Stimulated activated CD8-positive, alpha-beta memory T cell treated with anti-CD3 and anti-CD28 coated beads, Interleukin-12 subunit alpha, Interleukin-12 subunit beta, amount 100 ng/mL, for 4 hours (primary cell): ENCODE measurements around the gene ITK.

ENCODE experiments used
- DNase-seq: peaks from one replicate; pipeline ENCODE4 v3.0.0-alpha.2; 2020; ENCODE audit warnings: low read depth

ITK gene

DNA sequence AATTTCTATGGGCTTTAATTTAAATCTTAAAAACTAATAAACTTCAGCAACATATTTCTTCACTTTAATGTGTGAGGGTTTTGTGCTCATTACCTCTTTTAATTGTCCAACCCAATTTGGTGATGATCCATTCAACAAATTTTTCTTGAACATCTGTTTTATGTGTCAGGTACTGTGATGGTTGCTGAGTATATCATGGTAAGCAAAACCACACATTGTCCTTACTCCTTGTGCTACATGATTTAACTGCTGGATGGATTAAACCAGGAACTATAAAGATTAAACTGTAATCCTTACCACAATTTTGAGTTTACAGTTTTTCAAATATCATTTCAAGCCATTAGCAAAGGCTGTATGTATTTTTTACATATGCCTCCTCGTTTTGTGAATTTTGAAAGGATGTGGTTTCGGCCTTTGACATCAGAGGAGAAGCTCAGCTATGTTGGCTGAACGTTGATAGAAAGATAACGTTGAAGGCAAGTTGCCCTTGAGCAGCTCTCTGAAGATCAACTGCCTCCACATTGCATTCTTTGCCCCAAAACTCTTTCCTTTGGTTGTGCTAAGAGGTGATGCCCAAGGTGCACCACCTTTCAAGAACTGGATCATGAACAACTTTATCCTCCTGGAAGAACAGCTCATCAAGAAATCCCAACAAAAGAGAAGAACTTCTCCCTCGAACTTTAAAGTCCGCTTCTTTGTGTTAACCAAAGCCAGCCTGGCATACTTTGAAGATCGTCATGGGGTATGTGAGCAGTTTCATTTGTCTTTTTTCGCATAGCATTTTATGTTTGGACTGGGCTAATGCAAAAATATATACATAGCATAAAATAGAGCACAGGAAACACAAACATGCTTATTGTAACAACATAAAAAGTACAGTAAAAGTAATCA is at the start of gene ITK:
TSS of gene ITK (plus strand) at position 467 of the 891 bp plus-strand sequence. CDS start at position 605, 138 bp downstream.
- no peak for DNase-seq

GRCh38 chr5:157130925-157131324 is 49.7 kb upstream of the ITK start:
- DNase-seq, result no peak

DNA sequence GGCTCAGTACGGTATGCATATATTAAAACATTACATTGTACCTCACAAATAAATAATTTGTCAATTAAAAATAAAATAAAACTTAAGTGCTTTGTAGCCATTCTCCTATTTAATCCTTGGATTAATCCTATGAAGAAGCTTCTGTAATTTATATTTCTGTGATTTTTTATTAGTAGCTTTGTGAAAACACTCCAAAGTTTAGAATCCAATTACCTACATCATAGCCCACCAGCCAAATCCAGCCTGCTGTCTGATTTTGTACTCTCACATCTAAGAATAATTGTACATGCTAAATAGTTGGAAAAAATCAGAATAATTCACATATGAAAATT is 48.4 kb upstream of the ITK start:
- no peak for DNase-seq

DNA sequence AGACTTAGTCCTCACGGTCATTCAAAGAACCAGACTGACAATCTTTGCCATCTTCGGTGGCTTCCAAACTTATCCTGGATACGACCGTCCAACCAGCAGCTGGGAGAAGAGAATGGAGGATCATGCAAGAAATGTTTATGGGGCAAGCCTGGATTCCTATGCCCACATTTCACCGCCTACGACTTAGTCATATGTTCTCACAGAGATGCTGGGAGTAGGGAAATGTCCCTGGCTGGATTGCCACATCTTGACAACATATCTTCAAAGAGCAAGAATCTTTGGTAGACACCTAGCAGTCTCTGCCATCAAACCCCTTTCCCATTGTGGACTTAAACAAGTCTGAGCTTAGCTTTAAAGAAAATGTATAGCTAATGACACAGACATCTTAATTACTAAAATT is 42.9 kb upstream of the ITK start:
- DNase-seq, result no peak

DNA sequence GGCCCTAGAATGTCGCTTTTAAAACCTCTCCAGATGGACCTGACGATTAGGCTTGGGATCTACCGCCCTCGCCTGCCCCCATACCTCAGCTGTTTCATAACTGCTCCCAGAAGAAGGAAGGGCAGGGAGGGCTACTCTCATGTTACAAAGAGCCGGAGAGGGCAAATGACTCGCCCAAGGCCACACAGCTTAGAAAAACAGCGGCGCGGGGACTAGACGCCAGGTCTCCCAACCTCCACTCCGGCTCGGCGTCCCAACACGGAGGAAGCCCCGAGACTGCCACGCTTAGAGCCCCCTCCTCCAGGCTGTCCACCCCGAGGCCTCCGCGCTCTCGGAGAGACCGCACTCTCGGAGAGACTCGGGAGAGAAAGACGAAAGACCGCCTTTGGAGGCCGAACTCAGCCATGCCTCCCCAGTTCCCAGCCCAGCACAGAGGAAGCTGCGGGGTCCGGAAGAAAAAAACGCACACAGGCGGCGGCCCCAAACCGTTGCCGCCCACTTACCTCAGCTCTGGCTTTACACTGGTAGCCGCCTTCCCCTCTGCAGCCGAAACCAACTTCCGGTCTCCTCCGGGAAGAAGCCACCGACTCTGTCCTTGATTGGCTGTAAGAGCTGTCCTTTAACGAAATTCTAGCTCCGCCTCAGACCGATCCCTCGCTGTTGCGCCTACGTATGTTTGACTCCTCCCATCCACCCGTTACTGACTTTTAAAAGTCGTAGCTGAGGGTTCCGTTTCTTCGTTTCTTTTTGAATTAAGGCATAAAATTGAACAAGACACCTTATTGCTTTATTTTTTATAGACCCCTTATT is 38.1 kb upstream of the ITK start, which contains the start of gene MED7:
TSS of gene MED7 (minus strand) at position 549 of the 810 bp plus-strand sequence. CDS start 3,434 bp downstream, outside the sequence.
- peak; percentile 78 for DNase-seq

- peak; percentile 19 for DNase-seq
These were observed 37.3 kb upstream of the ITK start for GRCh38 chr5:157143127-157143971.

- peak; percentile 52 for DNase-seq
These were observed 31.7 kb upstream of the ITK start for GRCh38 chr5:157148734-157149615.

DNA sequence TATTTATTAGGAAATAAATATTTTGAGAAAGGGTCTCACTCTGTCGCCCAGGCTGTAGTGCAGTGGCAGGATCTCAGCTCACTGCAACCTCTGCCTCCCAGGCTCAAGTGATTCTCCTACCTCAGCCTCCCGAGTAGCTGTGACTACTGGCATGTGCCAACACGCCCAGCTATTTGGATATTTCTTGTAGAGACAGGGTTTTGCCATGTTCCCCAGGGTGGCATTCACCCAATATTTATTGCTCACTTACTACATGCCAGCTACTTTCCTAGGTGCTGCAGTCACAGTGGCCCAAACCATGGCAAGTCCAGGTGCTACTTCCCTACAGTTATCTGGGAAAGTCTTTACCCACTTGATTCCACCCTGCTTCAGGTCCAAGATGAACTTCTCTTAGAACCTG is 29.6 kb upstream of the ITK start:
- no peak for DNase-seq

GRCh38 chr5:157155297-157155696 is 25.3 kb upstream of the ITK start:
- no peak for DNase-seq

DNA sequence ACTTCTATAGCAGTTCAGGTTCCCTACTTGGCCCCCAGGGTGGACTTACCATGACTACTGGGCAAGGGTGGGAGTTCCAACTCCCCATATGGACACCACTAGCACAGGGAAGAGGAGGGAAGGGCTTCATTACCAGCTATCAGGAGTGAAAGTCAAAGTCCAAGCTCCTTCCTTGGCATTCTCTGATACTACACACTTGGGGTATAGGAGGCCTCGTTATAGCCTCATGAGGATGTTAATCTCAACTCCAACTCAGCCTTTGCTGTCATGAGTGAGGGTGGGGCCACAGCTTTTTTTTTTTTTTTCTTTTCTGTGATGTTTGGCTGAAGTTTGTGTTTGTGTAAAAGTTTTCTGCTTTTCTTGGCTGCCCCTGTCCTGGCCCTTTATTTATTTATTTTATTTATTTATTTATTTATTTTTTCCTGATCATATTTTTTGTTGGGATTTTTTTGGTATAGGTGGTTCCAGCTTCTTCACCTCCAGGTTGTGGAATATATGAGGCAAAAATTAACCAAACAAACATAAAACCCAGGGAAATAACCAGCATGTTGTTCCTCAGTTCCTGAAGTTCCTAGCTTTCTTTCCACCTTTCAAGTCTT is 23.2 kb upstream of the ITK start:
- no peak for DNase-seq

DNA sequence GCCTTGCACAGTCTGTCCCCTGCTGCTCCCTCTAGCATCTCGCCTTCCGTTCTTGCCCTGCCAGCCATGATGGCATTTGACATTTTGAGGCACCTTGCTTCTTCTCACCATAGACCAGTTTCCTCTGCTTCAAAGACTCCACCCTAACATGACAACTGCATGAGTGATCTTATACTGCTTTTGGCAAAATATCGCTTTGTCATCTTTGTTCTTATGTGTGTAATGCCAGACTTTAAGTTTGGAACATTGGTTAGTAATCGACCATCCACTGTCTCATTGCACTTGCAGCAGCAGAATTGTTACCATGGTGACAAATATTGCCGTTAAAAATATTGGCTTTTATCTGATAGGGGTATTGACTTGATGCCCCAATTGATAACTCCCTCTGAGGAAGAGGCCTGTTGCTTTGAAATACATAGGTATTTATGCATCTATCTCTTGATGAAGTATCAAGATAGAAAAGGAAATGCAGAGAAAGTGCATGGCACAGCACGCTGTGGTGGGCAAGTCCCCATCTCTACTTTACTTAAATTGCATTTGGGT is 21.4 kb upstream of the ITK start:
- no peak for DNase-seq

- no peak for DNase-seq
These were observed 20.6 kb upstream of the ITK start for GRCh38 chr5:157160001-157160400.

GRCh38 chr5:157161996-157162395 is 18.6 kb upstream of the ITK start:
- DNase-seq, result no peak

- DNase-seq, result no peak
These were observed 17.6 kb upstream of the ITK start for GRCh38 chr5:157162919-157163510.

- no peak for DNase-seq
These were observed 16.1 kb upstream of the ITK start for GRCh38 chr5:157164521-157164920.

- DNase-seq, result no peak
These were observed 15.4 kb upstream of the ITK start for GRCh38 chr5:157165261-157165660.

DNA sequence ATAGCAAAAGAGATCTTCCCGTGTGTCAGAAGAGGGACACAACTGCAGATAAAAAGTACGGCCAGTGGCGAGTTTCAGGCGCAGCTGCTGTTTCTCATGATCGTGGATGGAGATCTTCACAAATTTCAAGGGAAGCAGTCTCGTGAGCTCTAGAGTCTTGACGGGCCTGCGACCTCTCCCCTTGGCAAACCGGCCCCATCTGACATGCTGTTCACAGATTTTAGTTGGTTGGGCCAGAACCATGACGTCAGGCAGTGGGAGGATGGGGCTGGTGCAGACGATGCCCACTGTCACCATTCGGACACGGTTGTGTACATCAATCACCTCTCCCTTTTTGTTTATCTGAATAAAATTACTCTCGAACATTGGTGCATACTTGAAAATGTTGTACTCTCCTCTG is 15.0 kb upstream of the ITK start:
- no peak for DNase-seq

DNA sequence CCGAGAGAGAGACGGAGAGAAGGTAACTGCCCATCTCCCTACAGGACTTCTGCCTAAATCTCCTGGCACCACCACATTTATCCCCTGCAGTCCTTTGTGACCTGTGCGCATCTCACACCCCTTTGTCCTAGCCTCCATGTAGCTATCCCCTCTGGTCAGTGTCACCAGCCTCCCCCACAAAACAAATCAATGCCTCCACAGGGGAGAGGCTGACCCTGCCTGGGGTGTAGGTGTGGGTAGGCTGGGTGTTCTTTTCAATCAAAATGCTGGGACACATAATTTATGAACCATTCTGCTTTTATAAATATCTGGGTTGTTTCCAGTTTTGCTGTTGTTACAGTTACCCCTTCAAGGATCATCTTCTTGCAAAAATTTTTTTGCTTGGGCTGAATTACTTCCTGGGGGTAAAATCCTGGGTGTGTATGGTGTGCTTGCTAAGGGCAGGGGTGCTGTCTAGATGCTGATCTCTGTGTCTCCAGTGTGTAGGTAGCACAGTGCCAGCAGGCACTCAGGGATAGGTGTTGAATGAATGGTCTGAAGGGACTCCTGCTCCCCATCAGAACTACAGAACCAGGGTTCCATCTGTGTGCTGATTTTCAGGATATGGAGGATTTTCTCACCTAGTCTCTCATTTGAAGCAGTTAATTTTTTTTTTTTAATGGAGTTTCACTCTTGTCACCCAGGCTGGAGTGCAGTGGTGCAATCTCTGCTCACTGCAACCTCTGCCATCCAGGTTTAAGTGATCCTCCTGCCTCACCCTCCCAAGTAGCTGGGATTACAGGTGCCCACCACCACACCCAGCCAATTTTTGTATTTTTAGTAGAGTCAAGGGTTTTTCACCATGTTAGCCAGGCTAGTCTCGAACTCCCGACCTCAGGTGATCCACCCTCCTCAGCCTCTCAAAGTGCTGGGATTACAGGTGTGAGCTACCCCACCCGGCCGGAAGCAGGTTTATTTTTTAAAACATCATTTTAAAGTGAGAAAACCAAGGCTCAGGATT is 14.1 kb upstream of the ITK start, which contains the start of gene GARIN3:
TSS of gene GARIN3 (minus strand) at position 51 of the 1,000 bp plus-strand sequence. CDS start 96 bp downstream, outside the sequence.
- DNase-seq, result no peak

GRCh38 chr5:157167214-157167621 is 13.4 kb upstream of the ITK start:
- no peak for DNase-seq
